HepG2 (cell line): Measurements from ENCODE around the gene EXOC3L4. TPM values are rescaled to one million over a fixed set of nuclear protein-coding genes. Genes with fewer than 3 reads are reported as not detected.

Experiments used
- ATAC-seq: fragments of 200-7000 bp; cut with Tn5 transposase; 3 replicates; pipeline ENCODE4 v1.9.1; 2020; ENCODE audit warnings: mild to moderate bottlenecking, moderate library complexity
- BruUV-seq: library from RNA; stranded (reverse); fragments of 400-500 nt; replicated peaks from 2 replicates; lab custom pipeline; 2021; lab: Mats Ljungman, UMichigan
- CTCF ChIA-PET: fragments of 300-600 bp; formaldehyde crosslinking; extraction: SDS; loops from one replicate; lab custom pipeline; 2021; ENCODE audit warnings: low total read pairs, inconsistent platforms, low intra/inter-chr PET ratio; lab: Yijun Ruan, JAX
- POLR2A ChIA-PET: fragments of 350-600 bp; sonication (Branson Sonifier 250); formaldehyde crosslinking; loops from one replicate; lab custom pipeline; 2020; ENCODE audit warnings: antibody characterized with exemption, inconsistent platforms; lab: Yijun Ruan, JAX
- DNase-seq: peaks from one replicate; pipeline ENCODE4 v3.0.0-alpha.2; 2015; ENCODE audit warnings: low spot score
- FAIRE-seq: peaks from 3 replicates; lab custom pipeline; 2011; peaks lifted over from hg19 to GRCh38; lab: Jason Lieb, UNC
- H2AFZ ChIP-seq: one replicate; pipeline ENCODE4 v1.6.1; 2011; ENCODE audit warnings: low read length, inconsistent platforms
- H3K27ac ChIP-seq: fragments of 300-600 bp; 3 replicates; pipeline ENCODE4 v1.8.0; 2011; ENCODE audit warnings: mixed run types, mild to moderate bottlenecking, mixed read lengths, low read length, inconsistent platforms; ENCODE audit not compliant: insufficient read depth; ENCODE audit errors: extremely low read length
- H3K27me3 ChIP-seq, 2 experiments: fragments of 200-600 bp in 1 of 2; 2 replicates in 1 of 2; 3 replicates in 1 of 2; pipeline versions ENCODE4 v1.6.0 to v1.8.0; 2011; ENCODE audit warnings: low read length in 2 of 2, mild to moderate bottlenecking in 2 of 2, moderate library complexity in 2 of 2, inconsistent platforms in 1 of 2; ENCODE audit not compliant: insufficient read depth in 2 of 2, control insufficient read depth in 1 of 2
- H3K36me3 ChIP-seq, 2 experiments: fragments of 200-600 bp in 1 of 2; replicated peaks in 1 of 2; 2 replicates in 1 of 2; 3 replicates in 1 of 2; pipeline versions ENCODE4 v1.5.1 to v1.8.0; 2011; ENCODE audit warnings: low read length in 2 of 2, inconsistent platforms in 1 of 2; ENCODE audit not compliant: insufficient read depth in 2 of 2, control insufficient read depth in 1 of 2
- H3K4me1 ChIP-seq: 2 replicates; pipeline ENCODE4 v1.5.1; 2012; ENCODE audit warnings: low read length, inconsistent platforms; ENCODE audit not compliant: insufficient read depth
- H3K4me2 ChIP-seq: 2 replicates; pipeline ENCODE4 v1.6.0; 2011; ENCODE audit warnings: low read depth, low read length, inconsistent platforms
- H3K4me3 ChIP-seq, 3 experiments: fragments of 200-600 bp in 1 of 3; sonication (generic), shearing (Covaris generic) in 1 of 3; replicated peaks in 1 of 3; 2 replicates each; pipeline ENCODE4 v1.5.1; 2011 to 2016; ENCODE audit warnings: low read length in 3 of 3, inconsistent platforms in 2 of 3, low read depth in 2 of 3, mild to moderate bottlenecking in 2 of 3, control low read depth in 1 of 3, mixed read lengths in 1 of 3; ENCODE audit not compliant: insufficient read depth in 1 of 3
- H3K79me2 ChIP-seq: one replicate; pipeline ENCODE4 v1.6.1; 2011; ENCODE audit warnings: low read length, inconsistent platforms; ENCODE audit not compliant: insufficient read depth
- H3K9ac ChIP-seq: 2 replicates; pipeline ENCODE4 v1.6.0; 2011; ENCODE audit warnings: mild to moderate bottlenecking, low read depth, low read length, inconsistent platforms; ENCODE audit not compliant: insufficient read depth
- H3K9me3 ChIP-seq: 2 replicates; pipeline ENCODE4 v1.5.1; 2012; ENCODE audit warnings: mild to moderate bottlenecking, low read length
- H4K20me1 ChIP-seq: 2 replicates; pipeline ENCODE4 v1.6.0; 2011; ENCODE audit warnings: inconsistent platforms, mild to moderate bottlenecking, low read length, moderate library complexity; ENCODE audit not compliant: insufficient read depth
- DPF2 ChIP-seq: sonication (generic); formaldehyde crosslinking; IDR thresholded peaks from 2 replicates; pipeline ENCODE4 v1.4.0; 2020; ENCODE audit warnings: mild to moderate bottlenecking, low read depth, missing genetic modification reagents, borderline replicate concordance
- GPN1 ChIP-seq: sonication (generic); formaldehyde crosslinking; IDR thresholded peaks from 2 replicates; pipeline ENCODE4 v1.5.1; 2020; ENCODE audit warnings: missing genetic modification reagents, borderline replicate concordance
- HOXA9 ChIP-seq: sonication (generic); formaldehyde crosslinking; IDR thresholded peaks from 2 replicates; pipeline ENCODE4 v1.8.1; 2022; ENCODE audit warnings: missing genetic modification reagents, mild to moderate bottlenecking, moderate library complexity, borderline replicate concordance
- KLF6 ChIP-seq: IDR thresholded peaks from 2 replicates; pipeline ENCODE4 v1.8.0; 2016; ENCODE audit warnings: missing biosample characterization, missing genetic modification reagents
- MTA3 ChIP-seq: sonication (generic); formaldehyde crosslinking; IDR thresholded peaks from 2 replicates; pipeline ENCODE4 v1.4.0; 2020; ENCODE audit warnings: missing genetic modification reagents
- NR2F6 ChIP-seq, 2 experiments: IDR thresholded peaks; 2 replicates each; pipeline ENCODE4 v1.6.1; 2016; ENCODE audit warnings: antibody characterized with exemption in 1 of 2, mild to moderate bottlenecking in 1 of 2
- RFXANK ChIP-seq: IDR thresholded peaks from 2 replicates; pipeline ENCODE4 v1.6.1; 2016
- ZMYM3 ChIP-seq: sonication (generic); formaldehyde crosslinking; IDR thresholded peaks from 2 replicates; pipeline ENCODE4 v1.5.1; 2020; ENCODE audit warnings: mild to moderate bottlenecking, missing genetic modification reagents
- ZNF451 ChIP-seq: sonication (generic); formaldehyde crosslinking; IDR thresholded peaks from 2 replicates; pipeline ENCODE4 v1.5.0; 2020; ENCODE audit warnings: mild to moderate bottlenecking, missing genetic modification reagents
- ZNF468 ChIP-seq: sonication (generic); formaldehyde crosslinking; IDR thresholded peaks from 2 replicates; pipeline ENCODE4 v1.8.0; 2022; ENCODE audit warnings: mild to moderate bottlenecking, moderate library complexity, missing genetic modification reagents
- WGBS: methylation state at CpG from one replicate; pipeline ENCODE4 v1.1.6; 2017; ENCODE audit warnings: low lambda C conversion rate; 5-methylcytosine and 5-hydroxymethylcytosine counted together
- in situ Hi-C: cut with HindIII; loops from 2 replicates; pipeline ENCODE4 v1.10.0; 2017; ENCODE audit warnings: low pct_unique_long_range_greater_than_20kb; ENCODE audit not compliant: extremely low pct_ligation_motif_present
- intact Hi-C: fragments of 100-400 bp; cut with micrococcal nuclease; formaldehyde crosslinking; loops from one replicate; pipeline ENCODE4 v1.10.0; 2022; ENCODE audit not compliant: unreplicated experiment
- polyA plus RNA-seq, 8 experiments: library from polyadenylated mRNA; depleted of rRNA in 3 of 8; stranded (reverse) in 7 of 8; unstranded in 1 of 8; fragments of >200 nt; fragmentation: Illumina TruSeq in 4 of 8; extraction: Trizol in 4 of 8; gene quantifications; 2 replicates each; pipeline versions ENCODE4 v1.2.1 to v1.2.3, GENCODE V29; 2011 to 2016; ENCODE audit warnings: low read depth in 4 of 8, missing spikeins in 1 of 8, mixed read lengths in 1 of 8; ENCODE audit not compliant: insufficient read depth in 1 of 8
- total RNA-seq, 5 experiments: library from RNA; depleted of rRNA; stranded (reverse); fragments of >200 nt; fragmentation: Illumina TruSeq; extraction: Trizol; gene quantifications; 2 replicates each; pipeline ENCODE4 v1.2.3, GENCODE V29; 2016; ENCODE audit warnings: low read depth in 1 of 5
- TF ChIP-seq, protein P1 (sequence below), 2 experiments: IDR thresholded peaks; 2 replicates each; pipeline ENCODE4 v1.6.1; 2011 to 2012; ENCODE audit warnings: low read length in 2 of 2, borderline replicate concordance in 1 of 2, low read depth in 1 of 2, mild to moderate bottlenecking in 1 of 2, moderate library complexity in 1 of 2
- TF ChIP-seq, protein P2 (sequence below): sonication (generic); formaldehyde crosslinking; IDR thresholded peaks from 2 replicates; pipeline ENCODE4 v1.5.0; 2020; ENCODE audit warnings: mild to moderate bottlenecking, missing genetic modification reagents, borderline replicate concordance
- TF ChIP-seq, protein P3 (sequence below): sonication (generic); formaldehyde crosslinking; IDR thresholded peaks from 2 replicates; pipeline ENCODE4 v1.8.1; 2023; ENCODE audit warnings: mild to moderate bottlenecking, inconsistent platforms, moderate library complexity, missing genetic modification reagents, borderline replicate concordance

Gene EXOC3L4
- total and polyA plus RNA-seq, 2 of the 13 experiments (the other 11 are each of a cell fraction or from before 2014, with no cell fraction given): 11.8 to 27.0 TPM

DNA sequence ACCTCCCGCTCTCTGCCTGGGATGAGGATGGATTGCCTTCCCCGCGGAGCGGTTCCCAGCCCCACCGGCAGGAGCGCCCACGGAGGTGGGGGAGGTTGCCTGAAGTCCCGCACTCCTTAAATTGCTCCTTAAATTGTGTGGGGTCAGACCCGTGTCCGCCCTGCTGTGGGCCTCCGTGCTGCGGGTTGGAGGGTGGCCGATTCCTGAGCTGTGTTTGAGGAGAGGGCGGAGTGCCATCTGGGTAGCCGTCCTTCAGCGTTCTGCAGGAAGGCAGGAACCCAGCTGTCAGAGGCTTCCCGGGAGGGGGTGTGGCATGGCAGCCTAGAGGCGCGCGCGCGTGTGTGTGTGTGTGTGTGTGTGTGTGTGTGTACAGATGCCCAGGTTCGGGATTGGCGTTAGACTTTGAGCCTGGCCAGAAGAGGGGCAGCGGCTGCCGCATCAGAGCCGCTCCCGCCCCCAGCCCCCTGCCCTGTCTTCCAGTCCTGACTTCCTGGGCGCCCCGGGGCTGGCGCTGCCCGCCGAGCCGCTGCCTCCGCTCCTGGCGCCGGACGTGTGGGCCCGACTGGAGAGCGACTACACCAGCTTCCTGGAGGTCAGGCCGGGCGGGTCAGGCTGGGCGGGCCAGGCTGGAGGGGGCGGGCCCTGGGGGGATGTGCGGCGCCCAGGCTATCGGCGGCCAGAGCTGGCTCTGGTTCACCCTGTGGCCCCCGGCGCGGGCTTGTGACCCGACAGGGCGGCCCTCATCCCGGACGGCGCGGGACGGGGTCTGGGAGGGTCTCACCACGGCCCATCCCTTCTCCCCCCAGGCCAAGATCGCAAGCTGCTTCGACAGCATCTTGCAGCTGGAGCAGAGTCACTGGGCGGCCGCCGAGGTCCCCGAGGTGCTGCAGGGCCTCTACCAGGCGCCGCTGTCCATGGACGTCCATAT, 9.2 kb downstream of the EXOC3L4 start:
- peaks cover 5 to 6% of the 10 kb centered on the region in 2 experiments; a peak in 2 of 5 replicates for H3K36me3 ChIP-seq
- no peaks in the 10 kb centered on the region for H3K9me3 ChIP-seq
- in situ Hi-C loops: no loop called here
- ChIA-PET CTCF (interaction anchor here (0.9 kb wide), 1 partner anchor 189 kb away, joined by 3 read pairs; no protein-coding TSS in a partner anchor), POLR2A (interaction anchor here (0.9 to 4.1 kb wide), 12 partner anchors 9 to 230 kb away, joined by 3 to 39 read pairs (median 5); partner anchors contain the start of genes EIF5 and EXOC3L4)
- no TSS peak for BruUV-seq
- H3K27me3 ChIP-seq: no peaks in the 10 kb centered on the region
- peak overlapping the region; percentile 84 for H3K4me2 ChIP-seq
- peaks cover 17% of the 10 kb centered on the region for H4K20me1 ChIP-seq
- H3K27ac ChIP-seq: peak overlapping the region; percentile 76
- peak overlapping the region; percentile 49 for H3K9ac ChIP-seq
- intact Hi-C loops: loop anchor here (5.0 kb wide), 1 partner anchor 84 kb away; no protein-coding TSS in a partner anchor
- ATAC-seq: peak; percentile 58
- WGBS: 2% methylated on average over 8 of the region's 68 CpGs
- H3K4me3 ChIP-seq: peak overlapping the region; percentile 43 to 71 (median 61)
- H3K4me1 ChIP-seq: peaks cover 87% of the 10 kb centered on the region
- peak; percentile 87 for DNase-seq
- peak; percentile 4 for FAIRE-seq
- no peak overlapping the region for H2AFZ ChIP-seq
- peaks cover 12% of the 10 kb centered on the region for H3K79me2 ChIP-seq
- TF ChIP-seq, protein P1, sequence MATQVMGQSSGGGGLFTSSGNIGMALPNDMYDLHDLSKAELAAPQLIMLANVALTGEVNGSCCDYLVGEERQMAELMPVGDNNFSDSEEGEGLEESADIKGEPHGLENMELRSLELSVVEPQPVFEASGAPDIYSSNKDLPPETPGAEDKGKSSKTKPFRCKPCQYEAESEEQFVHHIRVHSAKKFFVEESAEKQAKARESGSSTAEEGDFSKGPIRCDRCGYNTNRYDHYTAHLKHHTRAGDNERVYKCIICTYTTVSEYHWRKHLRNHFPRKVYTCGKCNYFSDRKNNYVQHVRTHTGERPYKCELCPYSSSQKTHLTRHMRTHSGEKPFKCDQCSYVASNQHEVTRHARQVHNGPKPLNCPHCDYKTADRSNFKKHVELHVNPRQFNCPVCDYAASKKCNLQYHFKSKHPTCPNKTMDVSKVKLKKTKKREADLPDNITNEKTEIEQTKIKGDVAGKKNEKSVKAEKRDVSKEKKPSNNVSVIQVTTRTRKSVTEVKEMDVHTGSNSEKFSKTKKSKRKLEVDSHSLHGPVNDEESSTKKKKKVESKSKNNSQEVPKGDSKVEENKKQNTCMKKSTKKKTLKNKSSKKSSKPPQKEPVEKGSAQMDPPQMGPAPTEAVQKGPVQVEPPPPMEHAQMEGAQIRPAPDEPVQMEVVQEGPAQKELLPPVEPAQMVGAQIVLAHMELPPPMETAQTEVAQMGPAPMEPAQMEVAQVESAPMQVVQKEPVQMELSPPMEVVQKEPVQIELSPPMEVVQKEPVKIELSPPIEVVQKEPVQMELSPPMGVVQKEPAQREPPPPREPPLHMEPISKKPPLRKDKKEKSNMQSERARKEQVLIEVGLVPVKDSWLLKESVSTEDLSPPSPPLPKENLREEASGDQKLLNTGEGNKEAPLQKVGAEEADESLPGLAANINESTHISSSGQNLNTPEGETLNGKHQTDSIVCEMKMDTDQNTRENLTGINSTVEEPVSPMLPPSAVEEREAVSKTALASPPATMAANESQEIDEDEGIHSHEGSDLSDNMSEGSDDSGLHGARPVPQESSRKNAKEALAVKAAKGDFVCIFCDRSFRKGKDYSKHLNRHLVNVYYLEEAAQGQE (IDR thresholded peaks at IDR 0.05; ENCODE audit: borderline replicate concordance in 1 of 2, low read depth in 1 of 2, low read length in 2 of 2): no peak
- TF ChIP-seq NR2F6 (IDR thresholded peaks at IDR 0.05) (peak; percentile 45), NR2F6 (CRISPR knock-in tag; IDR thresholded peaks at IDR 0.05) (peak; percentile 50), HOXA9 (CRISPR knock-in tag) (0 out of 2 replicates have a peak, but pooled peaks have one; percentile 15), RFXANK (CRISPR knock-in tag) (no peak), ZNF468 (CRISPR knock-in tag) (no peak), DPF2 (CRISPR knock-in tag) (peak; percentile 31; the same call in 1 of the 2 replicates), ZNF451 (no peak; the same call in 1 of the 2 replicates), MTA3 (CRISPR knock-in tag) (no peak), GPN1 (CRISPR knock-in tag) (no peak), ZMYM3 (peak; percentile 11; the same call in 1 of the 2 replicates), KLF6 (no peak; the same call in 1 of the 2 replicates)
- TF ChIP-seq, protein P2, sequence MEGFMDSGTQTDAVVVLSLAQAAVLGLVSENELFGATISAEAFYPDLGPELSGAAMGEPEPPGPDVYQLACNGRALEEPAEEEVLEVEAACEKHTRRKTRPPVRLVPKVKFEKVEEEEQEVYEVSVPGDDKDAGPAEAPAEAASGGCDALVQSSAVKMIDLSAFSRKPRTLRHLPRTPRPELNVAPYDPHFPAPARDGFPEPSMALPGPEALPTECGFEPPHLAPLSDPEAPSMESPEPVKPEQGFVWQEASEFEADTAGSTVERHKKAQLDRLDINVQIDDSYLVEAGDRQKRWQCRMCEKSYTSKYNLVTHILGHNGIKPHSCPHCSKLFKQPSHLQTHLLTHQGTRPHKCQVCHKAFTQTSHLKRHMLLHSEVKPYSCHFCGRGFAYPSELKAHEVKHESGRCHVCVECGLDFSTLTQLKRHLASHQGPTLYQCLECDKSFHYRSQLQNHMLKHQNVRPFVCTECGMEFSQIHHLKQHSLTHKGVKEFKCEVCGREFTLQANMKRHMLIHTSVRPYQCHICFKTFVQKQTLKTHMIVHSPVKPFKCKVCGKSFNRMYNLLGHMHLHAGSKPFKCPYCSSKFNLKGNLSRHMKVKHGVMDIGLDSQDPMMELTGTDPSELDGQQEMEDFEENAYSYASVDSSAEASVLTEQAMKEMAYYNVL (CRISPR knock-in tag): 0 out of 2 replicates have a peak, but pooled peaks have one; percentile 27
- TF ChIP-seq, protein P3, sequence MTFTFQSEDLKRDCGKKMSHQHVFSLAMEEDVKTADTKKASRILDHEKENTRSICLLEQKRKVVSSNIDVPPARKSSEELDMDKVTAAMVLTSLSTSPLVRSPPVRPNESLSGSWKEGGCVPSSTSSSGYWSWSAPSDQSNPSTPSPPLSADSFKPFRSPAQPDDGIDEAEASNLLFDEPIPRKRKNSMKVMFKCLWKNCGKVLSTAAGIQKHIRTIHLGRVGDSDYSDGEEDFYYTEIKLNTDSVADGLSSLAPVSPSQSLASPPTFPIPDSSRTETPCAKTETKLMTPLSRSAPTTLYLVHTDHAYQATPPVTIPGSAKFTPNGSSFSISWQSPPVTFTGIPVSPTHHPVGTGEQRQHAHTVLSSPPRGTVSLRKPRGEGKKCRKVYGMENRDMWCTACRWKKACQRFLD (CRISPR knock-in tag): no peak; the same call in 1 of the 2 replicates
